Measurements from ENCODE around the gene TMEFF2.

TMEFF2 gene

DNA sequence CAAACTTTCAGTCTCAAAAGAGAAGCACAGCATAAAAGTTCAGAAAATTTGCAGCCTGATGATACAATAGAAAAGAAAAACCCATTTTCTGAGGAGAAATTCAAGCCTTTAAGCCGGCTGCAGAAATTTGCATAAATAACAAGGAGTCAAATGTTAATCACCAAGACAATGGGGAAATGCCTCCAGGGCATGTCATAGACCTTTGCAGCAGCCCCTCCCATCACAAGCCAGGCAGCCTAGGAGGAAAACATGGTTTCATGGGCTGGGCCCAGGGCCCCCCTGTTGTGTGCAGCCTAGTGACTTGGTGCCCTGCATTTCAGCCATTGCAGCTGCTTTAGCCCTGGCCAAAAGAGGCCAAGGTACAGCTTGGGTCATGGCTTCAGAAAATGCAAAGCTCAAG is 293.7 kb downstream of the TMEFF2 start:
- intact Hi-C loops (cut with DNase I; ENCODE audit: low total_unique reads), result no loop called here
- Histone ChIP-seq H3K4me3 (no peak overlapping the region), H3K4me1 (peaks cover 0 to 11% (median 0%) of the 10 kb centered on the region in 4 donors), H3K36me3 (no peaks in the 10 kb centered on the region), H3K27ac (no peak overlapping the region), H3K27me3 (no peaks in the 10 kb centered on the region), H3K9me3 (no peaks in the 10 kb centered on the region)
- no peak for DNase-seq
- TF ChIP-seq, protein P1, sequence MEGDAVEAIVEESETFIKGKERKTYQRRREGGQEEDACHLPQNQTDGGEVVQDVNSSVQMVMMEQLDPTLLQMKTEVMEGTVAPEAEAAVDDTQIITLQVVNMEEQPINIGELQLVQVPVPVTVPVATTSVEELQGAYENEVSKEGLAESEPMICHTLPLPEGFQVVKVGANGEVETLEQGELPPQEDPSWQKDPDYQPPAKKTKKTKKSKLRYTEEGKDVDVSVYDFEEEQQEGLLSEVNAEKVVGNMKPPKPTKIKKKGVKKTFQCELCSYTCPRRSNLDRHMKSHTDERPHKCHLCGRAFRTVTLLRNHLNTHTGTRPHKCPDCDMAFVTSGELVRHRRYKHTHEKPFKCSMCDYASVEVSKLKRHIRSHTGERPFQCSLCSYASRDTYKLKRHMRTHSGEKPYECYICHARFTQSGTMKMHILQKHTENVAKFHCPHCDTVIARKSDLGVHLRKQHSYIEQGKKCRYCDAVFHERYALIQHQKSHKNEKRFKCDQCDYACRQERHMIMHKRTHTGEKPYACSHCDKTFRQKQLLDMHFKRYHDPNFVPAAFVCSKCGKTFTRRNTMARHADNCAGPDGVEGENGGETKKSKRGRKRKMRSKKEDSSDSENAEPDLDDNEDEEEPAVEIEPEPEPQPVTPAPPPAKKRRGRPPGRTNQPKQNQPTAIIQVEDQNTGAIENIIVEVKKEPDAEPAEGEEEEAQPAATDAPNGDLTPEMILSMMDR (IDR thresholded peaks at IDR 0.05), result no peak

DNA sequence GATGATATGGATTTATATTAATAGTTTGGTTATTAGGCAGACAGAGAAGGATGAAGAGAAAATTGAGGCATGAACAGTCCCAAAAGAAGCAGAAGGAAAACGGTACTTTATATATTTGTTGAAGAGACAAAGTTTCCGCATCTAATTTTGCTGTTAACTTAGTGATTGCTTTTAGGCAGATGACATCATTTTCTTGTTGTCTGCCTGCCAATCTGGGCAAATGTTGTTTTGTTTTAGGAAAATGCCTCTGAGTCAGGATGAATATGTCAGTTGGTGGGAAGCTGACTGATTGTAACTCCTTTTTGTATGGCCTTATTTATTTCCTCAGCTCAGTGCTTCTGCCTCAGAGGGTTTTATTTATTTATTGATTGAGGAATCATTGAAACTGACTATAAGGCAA is 295.3 kb downstream of the TMEFF2 start:
- no peak for DNase-seq
- no peaks in the 10 kb centered on the region for H3K36me3 ChIP-seq
- H3K4me1 ChIP-seq, result peaks cover 0 to 11% (median 2%) of the 10 kb centered on the region in 4 donors
- no peak overlapping the region for H3K4me3 ChIP-seq
- no peaks in the 10 kb centered on the region for H3K9me3 ChIP-seq
- H3K27ac ChIP-seq, result no peak overlapping the region
- TF ChIP-seq, protein P1 (IDR thresholded peaks at IDR 0.05), result no peak
- no peaks in the 10 kb centered on the region for H3K27me3 ChIP-seq
- intact Hi-C loops (cut with DNase I; ENCODE audit: low total_unique reads), result no loop called here

All from tibial artery (tissue), 4 donors.